Measurements from ENCODE around the gene CRK.

Gene CRK

DNA sequence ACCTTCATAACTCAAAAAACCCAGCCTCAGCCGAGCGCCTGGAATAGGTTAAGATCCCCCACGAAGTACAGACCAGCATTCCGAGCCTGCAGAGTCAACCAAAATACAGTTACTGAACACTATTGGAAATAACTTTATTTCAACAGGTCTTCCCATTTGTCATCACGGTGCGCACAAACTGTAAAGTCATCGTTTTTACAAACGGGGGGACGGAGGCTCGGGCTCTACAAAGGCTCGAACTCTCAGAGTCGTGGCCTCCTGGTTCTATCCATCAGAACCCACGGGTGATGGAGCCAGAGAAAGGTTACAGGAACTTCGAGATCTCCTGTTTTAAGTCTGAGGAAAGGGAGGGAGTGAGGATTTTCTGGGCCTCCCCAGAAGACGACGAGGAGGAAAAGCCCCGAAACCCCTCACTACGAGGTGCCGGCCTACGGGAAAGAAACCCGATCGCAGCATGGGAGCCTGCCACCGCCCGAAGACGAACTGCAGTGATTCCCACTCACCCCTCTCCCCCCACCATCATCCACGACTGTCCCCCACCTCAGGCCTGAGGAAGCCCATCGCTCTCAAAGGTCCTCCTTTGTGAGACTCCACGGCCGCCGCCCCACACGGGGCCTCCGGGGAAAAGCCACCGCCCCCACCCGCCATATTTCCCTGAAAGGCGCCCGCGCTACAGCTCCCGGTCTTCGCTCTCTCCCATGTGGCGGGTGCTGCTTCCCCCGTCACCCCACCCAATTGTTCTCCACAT, 56.9 kb downstream of the CRK start:
- TF ChIP-seq GATA2 (IDR thresholded peaks at IDR 0.05; ENCODE audit: low read depth, low read length) (no peak), GATA3 (IDR thresholded peaks at IDR 0.05; ENCODE audit: low read depth, low read length) (no peak)

DNA sequence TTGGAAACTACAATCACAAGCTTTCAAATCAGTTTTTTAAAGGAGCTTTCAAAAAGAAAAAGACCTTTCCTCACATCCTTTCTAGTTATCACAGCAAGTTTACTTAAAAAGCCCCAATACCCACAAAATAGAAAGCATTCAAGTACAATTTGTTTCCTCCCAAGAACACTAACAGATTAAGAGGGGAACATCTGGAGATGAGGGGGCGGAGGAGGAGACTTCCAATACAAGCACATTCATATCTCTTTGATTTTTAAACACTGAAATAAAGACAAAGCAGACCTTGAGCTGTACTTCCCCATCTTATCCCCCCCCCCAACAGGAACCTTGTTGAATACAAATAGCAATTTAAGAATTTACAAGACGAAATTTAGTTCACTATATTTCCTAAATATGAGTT, 58.0 kb downstream of the CRK start:
- TF ChIP-seq GATA2 (IDR thresholded peaks at IDR 0.05; ENCODE audit: low read depth, low read length): no peak
- no peak for TF ChIP-seq GATA3 (IDR thresholded peaks at IDR 0.05; ENCODE audit: low read depth, low read length)

DNA sequence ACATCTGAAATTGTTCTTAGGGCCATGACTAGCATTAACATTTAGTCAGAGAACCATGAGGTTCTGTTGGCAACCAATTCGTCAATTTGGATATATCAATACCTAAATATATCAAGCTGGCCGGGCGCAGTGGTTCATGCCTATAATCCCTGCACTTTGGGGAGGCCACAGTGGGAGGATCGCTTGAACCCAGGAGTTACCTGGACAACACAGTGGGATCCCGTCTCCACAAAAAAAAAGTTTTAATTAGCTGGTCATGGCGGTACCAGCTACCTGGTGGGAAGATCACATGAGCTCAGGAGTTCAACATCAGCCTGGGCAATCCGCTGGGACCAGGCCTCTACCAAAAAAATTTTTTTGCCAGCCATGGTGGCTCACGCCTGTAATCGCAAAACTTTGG, 64.5 kb downstream of the CRK start:
- TF ChIP-seq GATA3 (IDR thresholded peaks at IDR 0.05; ENCODE audit: low read depth, low read length) (no peak), GATA2 (IDR thresholded peaks at IDR 0.05; ENCODE audit: low read depth, low read length) (no peak)

DNA sequence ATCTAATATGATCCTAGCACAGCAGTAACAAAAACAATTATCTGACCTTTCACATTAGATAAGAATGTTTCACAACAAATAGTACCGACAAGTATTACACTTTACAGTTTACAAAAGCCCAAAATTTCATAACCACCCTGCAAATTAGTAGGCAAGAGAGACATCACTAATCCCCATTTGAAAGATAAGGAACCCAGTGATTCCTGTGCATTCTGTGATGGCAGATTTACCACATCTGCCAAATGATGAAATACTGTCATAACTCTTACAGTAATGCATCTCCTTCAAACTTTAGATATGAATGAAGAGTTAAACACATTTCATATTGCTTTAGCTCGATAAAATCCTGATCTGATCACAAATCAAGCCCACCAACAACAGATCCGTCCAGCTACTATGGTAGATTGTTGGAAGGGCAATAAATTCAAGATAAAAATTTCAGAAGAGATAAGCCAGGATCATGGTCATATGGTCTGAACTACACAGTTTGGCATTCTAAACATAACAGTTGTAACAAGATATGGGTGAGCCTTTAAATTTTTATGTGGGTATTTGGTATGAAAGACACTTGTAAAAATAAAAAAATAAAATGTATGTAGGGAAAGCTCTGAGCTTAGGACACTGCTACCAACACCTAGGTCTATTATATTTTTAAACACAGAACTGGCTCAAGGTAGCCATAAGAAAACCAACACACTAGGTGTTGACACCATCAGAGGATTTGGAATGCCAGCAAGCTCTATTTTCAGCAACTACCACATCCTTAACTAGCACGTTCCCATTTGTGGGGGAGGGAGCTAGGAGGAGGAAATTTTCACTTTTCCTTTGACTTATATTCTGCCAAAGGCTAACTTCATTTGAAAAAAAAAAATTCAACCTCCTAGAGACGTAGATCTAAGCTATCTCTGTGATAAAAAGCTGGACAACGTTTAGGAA, 65.3 kb downstream of the CRK start:
- TF ChIP-seq GATA3 (IDR thresholded peaks at IDR 0.05; ENCODE audit: low read depth, low read length): no peak
- TF ChIP-seq GATA2 (IDR thresholded peaks at IDR 0.05; ENCODE audit: low read depth, low read length): no peak; the same call in 1 of the 2 replicates

DNA sequence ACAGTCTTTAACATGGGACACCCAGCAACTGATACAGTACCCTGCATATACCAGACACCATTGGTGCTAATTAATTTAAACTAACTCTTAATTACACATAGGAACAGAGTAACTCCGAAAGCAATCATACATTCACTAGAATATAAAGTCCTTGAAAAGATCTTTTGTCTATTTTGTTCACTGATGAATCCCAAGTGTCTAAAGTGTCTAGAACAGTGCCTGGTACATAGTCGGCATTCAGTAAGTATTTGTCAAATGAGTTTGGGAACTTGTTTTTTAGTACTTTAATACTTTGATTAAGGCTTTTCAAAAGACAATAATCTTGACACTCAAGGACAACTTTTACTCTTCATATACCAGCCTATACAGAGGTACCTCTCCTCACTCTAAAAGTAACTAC, 69.8 kb downstream of the CRK start:
- TF ChIP-seq GATA3 (IDR thresholded peaks at IDR 0.05; ENCODE audit: low read depth, low read length) (no peak), GATA2 (IDR thresholded peaks at IDR 0.05; ENCODE audit: low read depth, low read length) (no peak)

DNA sequence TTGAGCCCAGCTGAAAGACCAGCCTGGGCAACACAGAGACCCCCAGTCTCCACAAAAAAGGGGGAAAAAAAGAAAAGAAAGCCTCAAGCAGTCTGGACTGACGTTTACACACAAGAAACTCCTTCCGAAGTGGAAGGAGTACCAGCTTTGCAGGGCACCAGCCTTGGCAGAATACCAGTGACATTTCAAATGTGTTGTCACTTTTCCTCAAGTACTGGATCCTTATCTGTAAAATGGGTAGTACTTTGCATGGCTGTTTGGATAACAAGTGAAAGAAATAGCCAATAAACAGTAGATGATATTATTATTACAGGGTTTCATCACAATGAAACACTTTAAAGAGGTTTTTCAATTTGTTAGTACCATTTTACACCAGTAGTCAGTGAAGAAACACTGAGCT, 70.2 kb downstream of the CRK start:
- TF ChIP-seq GATA2 (IDR thresholded peaks at IDR 0.05; ENCODE audit: low read depth, low read length) (no peak), GATA3 (IDR thresholded peaks at IDR 0.05; ENCODE audit: low read depth, low read length) (no peak)

DNA sequence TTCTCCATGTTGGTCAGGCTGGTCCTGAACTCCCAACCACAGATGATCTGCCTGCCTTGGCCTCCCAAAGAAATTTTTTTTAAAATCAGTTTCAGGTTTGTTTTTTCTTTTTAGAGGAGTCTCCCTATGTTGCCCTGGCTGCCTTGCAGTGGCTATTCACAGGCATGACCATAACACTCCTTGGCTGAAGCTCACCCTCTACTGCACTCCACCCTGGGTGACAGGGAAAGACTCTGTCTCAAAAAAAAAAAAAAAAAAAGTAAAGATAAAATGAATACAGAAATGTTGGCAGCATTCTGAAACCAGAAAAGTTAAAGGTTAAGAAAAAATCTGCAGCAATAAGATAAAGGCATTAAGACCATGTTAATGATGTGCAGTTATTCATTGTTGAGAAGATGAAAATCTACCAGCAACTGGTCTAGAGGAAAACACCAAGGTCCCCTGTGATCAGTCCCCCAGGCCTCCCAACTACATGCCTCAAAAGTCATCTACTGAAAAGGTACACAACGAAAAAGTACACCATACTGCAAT, 71.1 kb downstream of the CRK start:
- no peak for TF ChIP-seq GATA2 (IDR thresholded peaks at IDR 0.05; ENCODE audit: low read depth, low read length)
- TF ChIP-seq GATA3 (IDR thresholded peaks at IDR 0.05; ENCODE audit: low read depth, low read length): no peak

DNA sequence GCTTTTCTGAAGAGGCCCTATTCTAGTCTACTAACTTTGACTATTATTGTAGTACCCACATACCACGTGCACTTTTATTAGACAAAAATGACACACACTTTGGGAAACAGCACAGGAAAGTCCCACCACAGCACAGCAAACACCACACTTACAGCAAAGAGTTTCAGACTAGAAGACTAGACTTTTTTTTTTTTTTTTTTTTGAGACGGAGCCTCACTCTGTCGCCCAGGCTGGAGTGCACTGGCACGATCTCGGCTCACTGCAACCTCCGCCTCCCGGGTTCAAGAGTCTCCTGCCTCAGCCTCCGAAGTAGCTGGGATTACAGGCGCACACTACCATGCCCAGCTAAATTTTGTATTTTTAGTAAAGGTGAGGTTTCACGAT, 76.1 kb downstream of the CRK start:
- TF ChIP-seq GATA2 (IDR thresholded peaks at IDR 0.05; ENCODE audit: low read depth, low read length) (no peak), GATA3 (IDR thresholded peaks at IDR 0.05; ENCODE audit: low read depth, low read length) (no peak)

DNA sequence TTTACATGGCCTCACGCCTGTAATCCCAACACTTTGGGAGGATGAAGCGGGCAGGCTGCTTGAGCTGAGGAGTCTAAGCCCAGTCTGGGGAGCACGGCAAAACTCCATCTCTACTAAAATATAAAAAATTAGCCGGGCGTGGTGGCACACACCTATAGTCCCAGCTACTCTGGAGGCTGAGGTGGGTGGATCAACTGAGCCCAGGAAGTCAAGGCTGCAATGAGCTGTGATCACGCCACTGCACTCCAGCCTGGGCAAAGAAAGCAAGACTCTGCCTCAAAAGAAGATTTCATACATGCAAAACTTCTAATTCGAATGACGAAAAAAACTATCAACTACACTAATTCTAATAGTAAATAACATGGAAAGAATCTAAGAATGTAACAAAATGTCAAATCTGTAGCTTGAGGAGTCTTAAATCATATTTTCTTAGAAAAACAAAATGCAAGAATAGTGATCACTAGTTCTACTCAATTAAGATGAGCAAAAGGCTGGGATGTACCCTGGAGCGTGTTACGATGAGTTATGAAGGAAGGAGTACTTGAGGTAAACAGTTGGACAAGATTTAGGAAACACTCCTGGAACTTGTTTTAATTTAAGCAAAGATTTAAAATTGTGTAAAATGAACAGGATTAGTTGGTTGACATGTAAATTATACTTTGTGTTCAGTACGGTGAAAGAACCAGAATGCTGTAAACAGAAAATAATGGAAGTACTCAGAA, 76.7 kb downstream of the CRK start:
- TF ChIP-seq GATA3 (IDR thresholded peaks at IDR 0.05; ENCODE audit: low read depth, low read length) (no peak), GATA2 (IDR thresholded peaks at IDR 0.05; ENCODE audit: low read depth, low read length) (no peak)

DNA sequence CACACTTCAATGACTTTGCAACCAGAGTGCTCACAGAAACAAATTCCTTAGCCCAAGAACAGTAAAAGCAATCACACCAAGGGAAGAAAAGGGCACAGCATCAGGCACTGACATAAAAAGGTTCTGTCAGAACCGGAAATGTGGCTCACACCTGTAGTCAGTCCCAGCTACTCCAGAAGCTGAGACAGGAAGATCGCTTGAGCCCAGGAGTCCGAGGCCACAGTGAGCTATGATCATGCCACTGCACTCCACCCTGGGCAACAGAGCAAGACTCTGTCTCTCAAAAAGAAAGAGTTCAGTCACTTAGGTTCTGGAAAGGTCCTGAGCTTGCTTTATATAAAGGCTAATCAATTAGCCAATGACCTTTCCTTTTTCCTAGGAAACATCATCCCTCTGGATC, 78.7 kb downstream of the CRK start:
- TF ChIP-seq GATA2 (IDR thresholded peaks at IDR 0.05; ENCODE audit: low read depth, low read length) (no peak), GATA3 (IDR thresholded peaks at IDR 0.05; ENCODE audit: low read depth, low read length) (no peak)

DNA sequence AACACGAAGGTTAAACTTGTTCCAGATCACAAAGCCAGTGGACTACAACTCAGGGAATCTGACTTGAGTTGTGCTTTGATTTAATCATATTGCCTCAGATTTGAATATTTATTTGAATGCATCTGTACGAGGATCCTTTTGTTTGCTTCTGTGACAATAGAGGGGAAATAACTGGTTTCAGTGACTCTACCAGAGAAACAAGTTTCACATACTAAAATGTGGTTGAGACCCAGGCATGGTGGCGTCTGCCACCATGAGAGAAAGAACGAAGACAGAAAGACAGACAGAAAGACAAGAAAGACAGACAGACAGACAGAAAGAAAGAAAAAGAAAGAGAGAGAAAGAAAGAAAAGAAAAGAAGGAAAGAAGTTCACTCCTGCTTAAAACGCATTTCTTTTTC, 80.0 kb downstream of the CRK start:
- TF ChIP-seq GATA3 (IDR thresholded peaks at IDR 0.05; ENCODE audit: low read depth, low read length): no peak
- no peak for TF ChIP-seq GATA2 (IDR thresholded peaks at IDR 0.05; ENCODE audit: low read depth, low read length)

DNA sequence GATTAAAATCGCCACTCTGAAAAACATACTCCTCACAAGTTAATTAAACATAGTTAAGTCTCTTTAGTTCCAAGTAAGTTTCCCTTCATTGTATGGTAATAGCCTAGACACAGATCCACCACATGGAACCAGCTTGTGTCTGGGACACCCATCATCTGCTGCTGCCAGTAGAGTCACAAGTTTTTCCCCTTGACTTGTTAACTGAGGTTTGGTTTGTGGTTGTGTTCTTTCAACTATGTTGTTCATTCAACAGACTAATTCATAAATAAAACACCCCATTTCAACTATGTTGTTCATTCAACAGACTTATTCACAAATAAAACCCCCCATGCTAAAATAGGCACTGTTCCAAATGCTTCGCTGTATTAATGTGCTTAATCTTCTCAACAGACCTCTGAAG, 80.4 kb downstream of the CRK start:
- TF ChIP-seq GATA3 (IDR thresholded peaks at IDR 0.05; ENCODE audit: low read depth, low read length): no peak

DNA sequence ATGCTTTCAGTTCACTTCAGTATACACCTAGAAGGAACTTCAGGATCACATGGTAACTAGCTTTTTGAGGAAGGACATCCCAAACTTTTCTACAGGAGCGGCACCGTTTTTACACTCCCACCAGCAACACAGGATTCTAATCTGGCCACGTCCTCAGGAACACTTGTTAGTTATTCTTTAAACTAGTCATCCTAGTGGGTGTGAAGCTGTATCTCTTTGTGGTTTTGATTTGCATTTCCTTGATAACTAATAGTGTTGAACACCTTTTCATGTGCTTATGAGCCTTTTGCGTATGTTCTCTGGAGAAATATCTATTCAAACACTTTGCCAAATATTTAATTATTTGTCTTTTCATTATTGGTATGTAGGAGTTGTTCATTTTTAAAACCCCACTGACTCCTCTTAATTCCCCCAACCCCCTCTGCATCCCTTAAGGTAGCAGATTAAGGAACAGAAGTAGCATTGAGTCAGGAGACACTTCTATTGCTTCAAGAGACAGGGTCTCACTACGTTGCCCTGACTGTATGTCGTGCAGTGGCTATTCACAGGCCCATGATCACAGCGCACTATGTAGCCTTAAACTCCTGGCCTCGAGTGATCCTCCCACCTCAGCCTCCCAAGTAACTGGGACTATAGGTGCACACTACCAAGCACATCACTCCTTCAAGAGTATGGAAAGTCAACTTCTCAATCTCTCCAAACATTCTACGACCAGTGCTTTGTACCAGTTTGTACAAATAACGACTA, 81.4 kb downstream of the CRK start:
- TF ChIP-seq GATA3 (IDR thresholded peaks at IDR 0.05; ENCODE audit: low read depth, low read length) (no peak), GATA2 (IDR thresholded peaks at IDR 0.05; ENCODE audit: low read depth, low read length) (no peak)
